ENCODE data around the gene TNIP3.
A peak's percentile ranks its signal among the peaks of the same experiment; 100 is the strongest.
"Not testable (repeated sequence)": the region's sequence is repeated elsewhere in the genome, so short reads cannot be mapped to it uniquely, and the experiment has no call there.

Gene TNIP3, protein sequence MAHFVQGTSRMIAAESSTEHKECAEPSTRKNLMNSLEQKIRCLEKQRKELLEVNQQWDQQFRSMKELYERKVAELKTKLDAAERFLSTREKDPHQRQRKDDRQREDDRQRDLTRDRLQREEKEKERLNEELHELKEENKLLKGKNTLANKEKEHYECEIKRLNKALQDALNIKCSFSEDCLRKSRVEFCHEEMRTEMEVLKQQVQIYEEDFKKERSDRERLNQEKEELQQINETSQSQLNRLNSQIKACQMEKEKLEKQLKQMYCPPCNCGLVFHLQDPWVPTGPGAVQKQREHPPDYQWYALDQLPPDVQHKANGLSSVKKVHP

GRCh38 chr4:121164291-121164690 lies at the start of gene TNIP3:
Gene TNIP3, minus strand, starts transcription at chr4:121164321. Its CDS starts 196 bp downstream, at chr4:121164125.
- DNase-seq = no peak

- DNase-seq = no peak
Observed at GRCh38 chr4:121212806-121213205, 48.7 kb upstream of the TNIP3 start.

- DNase-seq = no peak
Observed at GRCh38 chr4:121209171-121209570, 45.0 kb upstream of the TNIP3 start.

DNA sequence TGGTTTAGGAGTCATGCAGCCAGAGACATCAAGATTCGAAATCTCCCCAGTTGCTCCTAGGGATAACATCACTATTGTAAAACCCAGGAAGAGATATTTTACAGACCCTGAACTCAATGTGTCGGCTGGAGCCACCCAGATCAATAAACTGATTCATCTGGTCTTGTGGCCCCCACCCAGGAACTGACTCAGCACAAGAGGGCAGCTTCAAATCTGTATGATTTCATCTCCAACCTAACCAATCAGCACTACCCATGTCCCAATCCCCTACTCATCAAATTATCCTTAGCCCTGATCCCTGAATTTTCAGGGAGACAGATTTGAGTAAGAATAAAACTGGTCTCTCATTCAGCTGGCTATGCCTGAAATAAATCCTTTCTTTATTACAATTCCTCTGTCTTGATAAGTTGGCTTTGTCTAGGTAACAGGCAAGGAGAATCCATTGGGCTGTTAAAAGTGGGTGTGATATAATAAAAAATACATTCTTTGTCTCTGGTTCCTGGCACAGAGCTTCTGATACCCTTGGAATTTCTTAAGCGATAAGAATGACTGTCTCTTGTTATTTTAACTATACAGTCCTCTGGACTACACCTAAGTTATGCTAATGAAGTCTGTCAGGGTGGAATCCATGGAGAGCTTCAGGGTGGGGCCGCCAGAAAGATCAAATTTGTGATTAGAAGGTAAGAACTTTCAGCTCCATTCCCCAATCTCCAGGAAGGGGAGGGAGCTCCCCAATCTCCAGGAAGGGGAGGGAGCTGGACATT lies 44.3 kb upstream of the TNIP3 start:
- DNase-seq = no peak

- not testable (repeated sequence) for DNase-seq
Observed at GRCh38 chr4:121205777-121206176, 41.7 kb upstream of the TNIP3 start.

DNA sequence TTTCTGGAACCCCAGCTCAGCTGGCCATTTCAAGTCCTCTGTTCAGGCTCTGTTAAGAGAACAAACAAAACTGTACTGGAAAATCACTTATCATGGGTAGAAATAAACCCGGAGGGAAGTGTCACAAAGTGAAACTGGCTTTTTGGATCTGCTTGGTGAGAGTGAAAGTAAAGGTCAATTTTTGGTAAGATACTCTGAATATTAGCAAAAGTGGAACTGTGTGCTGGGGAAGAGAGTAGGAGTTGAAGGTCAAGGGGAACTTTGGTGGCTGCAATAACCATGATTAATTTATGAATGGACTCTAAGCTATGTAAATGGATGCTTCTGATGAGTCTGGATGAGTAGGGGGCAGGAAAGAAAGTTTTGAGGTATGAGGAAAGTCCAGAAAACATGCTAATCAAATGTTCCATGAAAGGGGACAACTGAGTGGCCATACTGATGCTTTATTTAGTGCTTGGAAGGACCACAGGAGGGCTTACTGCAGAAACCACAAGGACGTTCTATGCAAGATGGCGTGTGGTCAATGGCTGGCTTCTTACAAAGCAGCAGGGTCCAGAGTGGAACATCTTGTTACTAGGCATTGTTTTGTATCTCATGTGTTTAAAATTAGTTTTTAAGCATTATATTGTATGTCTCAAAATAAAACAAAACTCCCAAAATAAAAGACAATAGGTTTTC lies 36.8 kb upstream of the TNIP3 start:
- DNase-seq = no peak

DNA sequence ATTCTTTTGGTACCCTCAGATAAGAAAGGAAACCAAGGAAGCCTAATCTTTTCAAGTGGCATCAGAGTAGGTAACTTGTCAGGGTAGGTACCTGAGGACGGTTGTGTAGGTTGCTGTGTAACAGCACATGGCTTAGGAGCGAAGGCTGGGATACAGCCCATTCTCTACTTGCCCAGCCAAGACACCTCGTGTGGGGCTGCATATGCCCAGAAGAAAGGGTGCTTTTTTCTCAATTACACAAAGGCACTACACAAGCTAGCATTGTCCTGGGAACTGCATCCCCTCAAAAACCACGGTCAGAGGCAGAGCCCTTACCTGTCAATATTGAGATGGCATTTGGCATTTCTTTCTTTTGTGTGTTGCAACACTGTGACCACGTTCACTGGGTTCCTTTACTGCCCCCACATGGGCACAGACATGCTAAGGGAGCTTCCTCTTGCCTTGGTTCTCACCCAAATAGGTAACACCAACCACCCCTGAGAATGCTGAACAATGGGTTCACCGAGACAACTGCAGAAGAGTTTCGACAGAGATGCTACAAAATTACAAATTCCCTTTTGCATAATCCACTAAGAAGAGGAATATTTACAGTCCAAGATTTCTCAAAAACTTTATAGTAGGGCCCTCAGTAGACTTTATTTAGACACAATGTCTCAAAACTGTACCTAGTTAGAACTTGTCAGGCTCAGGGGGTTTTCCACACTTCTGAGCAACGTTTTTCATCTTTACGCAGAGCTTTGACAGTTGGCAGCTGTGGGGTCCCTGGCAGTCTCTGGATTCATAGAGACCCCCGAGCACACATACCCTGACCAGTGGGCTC lies 35.8 kb upstream of the TNIP3 start:
- DNase-seq = no peak

GRCh38 chr4:121198251-121198650 lies 34.1 kb upstream of the TNIP3 start:
- DNase-seq = no peak

DNA sequence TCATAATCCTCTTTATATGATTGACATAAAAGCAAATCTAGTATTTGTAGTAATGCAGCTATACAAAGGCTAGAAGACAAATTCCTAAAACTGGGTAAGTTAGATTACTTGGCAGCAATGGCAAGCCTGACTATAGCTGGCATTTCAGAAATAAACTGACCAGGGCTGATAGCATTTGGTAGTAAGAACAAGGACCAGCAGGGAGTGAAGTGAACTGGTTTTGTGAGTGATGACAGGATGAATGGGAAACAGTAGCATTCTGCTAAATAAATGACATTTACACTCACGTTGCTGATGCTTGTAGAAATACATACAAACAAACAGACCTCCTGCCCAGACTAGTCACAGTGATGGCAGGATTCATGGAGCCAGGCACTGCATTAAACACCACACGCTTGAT lies 31.5 kb upstream of the TNIP3 start:
- no peak for DNase-seq

DNA sequence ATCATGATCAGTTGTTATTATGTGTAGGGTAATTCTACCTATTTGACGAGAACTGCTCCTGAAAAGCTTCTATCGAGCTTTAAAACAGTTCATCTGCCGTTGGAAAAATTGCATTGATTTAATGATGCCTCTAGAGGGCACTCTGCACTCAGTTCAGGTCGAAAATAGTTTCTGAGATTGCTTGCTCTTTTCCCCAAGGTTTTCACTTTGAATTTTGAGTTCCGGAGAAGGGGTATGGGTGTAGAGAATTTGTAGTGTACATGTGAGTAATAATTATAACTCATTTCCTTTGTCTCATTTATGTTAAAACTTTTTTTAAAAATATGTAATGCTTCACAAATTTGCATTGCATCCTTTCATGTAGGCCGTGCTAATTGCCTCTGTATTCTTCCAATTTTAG lies 28.4 kb upstream of the TNIP3 start:
- DNase-seq = peak; percentile 7

DNA sequence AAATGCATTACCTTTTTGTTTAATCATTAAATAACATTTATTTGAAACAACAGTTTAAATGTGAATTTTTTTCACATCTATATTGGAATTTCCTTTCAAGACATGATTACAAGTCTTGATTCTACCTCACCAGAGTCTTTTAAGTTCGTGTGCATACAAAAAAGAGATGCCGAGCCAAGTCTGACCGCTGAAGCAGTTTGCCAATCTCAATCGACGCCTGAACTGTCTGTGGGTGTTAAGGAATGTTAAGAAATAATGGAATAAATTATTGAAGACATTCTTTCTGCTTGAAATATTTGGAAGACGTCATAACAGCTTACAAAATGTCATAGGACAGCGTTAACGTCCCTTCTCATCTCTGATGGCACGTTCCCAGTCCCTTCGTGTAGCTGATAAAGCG lies 27.9 kb upstream of the TNIP3 start:
- DNase-seq = no peak

DNA sequence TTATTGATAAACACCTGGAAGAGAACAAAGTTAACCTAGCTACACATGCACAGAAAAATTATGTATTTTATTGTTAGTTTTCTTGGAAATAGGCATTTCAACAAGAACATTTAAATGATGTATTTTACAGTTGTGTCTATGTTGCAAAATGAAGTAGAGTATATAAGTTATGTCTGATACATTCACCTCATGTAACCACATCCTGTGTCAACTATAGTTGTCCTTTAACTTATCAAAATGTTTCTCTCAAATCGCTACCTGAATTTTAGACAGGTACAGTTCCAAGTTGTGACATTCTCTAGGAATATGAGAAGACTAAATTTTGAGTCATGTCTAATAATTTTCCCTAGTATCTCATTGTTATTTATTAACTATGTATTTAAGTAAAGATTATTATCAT lies 27.2 kb upstream of the TNIP3 start:
- no peak for DNase-seq

GRCh38 chr4:121190389-121190788 lies 26.3 kb upstream of the TNIP3 start:
- DNase-seq = no peak

DNA sequence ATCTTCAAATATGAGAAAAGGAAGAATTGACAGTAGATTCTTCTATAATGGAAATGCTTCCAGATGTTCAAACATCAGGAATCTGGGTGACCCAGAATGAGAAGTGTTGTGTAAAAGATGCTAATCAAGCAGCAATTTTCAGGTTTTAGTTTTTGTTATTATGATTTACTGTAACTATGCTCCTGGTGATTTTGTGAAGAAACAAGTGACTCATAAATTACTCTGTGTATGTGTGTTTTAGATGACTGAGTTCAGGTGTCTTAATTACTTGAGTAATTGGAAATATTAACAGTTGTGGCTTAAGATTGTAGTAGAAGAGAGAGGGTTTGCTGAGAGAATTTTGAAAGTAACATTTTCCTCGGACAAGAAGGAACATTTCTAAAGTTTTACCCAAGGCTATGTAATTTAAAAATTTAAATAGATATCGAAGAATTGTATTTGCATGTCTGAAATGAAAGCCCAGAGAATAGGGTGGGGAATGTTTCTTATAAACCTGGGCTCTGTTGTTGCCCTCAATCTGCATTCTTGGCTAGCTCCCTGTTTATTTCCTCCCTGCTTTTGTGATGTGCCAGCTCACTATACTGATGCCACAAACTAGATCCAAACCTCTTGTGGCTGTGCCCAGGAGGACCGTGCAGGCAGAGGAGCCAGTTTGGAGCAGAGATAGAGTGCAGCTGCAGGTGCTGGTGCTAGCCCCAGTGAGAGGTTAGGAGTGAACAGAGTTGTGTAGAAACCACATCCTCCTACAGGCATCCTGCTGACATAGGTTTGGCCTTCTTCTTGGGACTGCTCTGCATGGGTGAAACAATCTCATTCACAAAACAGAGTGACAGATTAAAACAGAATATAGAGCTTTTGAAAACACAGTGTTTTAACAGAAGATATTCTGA lies 25.4 kb upstream of the TNIP3 start:
- no peak for DNase-seq

- DNase-seq = no peak
Observed at GRCh38 chr4:121187206-121187605, 23.1 kb upstream of the TNIP3 start.

DNA sequence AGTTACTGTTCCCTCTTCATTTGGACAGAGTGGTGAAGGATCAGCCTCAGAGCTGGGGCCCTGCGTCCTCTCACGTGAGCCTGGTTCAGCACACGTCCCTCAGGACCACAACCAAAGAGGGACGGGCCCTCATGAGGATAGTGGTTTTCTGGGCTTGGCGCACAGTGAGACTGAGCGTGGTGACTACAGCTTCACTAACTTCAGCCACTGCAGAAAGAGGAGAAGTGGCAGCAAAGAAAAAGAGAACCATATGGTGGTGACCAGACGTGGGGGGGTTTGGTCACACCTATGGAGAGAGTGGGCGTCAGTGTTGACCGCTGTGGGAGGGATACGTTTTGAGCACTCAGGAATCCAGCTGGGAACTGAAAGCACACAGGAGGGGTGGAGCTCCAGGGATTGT lies 21.8 kb upstream of the TNIP3 start:
- no peak for DNase-seq

- no peak for DNase-seq
Observed at GRCh38 chr4:121183989-121184388, 19.9 kb upstream of the TNIP3 start.

DNA sequence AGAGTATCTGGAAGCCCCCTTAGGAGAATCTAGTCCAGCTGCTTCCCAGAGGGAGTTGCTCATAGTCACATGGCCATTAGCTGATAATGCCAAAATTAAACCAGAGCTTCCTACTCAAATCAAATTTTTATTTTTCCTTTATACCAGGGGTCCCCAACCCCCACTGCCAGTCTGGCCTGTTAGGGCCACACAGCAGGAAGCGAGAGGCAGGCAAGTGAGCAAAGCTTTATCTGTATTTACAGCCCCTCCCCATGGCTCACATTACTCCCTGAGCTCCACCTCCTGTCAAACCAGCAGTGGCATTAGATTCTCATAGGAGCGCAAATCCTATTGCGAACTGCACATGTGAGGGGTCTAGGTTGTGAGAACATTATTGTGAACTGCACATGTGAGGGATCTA lies 19.2 kb upstream of the TNIP3 start:
- no peak for DNase-seq

GRCh38 chr4:121182296-121182695 lies 18.2 kb upstream of the TNIP3 start:
- no peak for DNase-seq

DNA sequence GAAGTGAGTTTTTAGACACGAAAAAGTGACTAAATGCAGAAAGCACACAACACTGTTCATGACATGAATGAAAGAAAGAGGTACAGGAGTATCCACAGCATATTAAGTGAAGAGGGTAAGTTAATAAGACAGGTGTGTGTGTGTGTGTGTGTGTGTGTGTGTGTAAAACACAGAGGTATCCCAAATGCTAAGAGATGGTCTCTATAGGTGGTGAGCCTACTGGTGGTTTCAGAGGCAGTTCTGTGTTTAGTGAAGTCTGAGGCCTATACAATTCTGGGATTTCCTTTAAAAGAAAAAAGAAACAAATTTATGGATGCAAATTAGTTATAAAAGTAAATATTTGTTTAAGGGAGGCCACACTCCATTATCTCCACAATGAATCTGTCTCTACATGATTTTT lies 17.4 kb upstream of the TNIP3 start:
- DNase-seq = no peak

GRCh38 chr4:121180558-121180957 lies 16.4 kb upstream of the TNIP3 start:
- no peak for DNase-seq
